ENCODE data around the gene ST3GAL3.

The ST3GAL3 gene

GRCh38 chr1:43885279-43885801 is 178.0 kb downstream of the ST3GAL3 start:
- DNase-seq = no peak

DNA sequence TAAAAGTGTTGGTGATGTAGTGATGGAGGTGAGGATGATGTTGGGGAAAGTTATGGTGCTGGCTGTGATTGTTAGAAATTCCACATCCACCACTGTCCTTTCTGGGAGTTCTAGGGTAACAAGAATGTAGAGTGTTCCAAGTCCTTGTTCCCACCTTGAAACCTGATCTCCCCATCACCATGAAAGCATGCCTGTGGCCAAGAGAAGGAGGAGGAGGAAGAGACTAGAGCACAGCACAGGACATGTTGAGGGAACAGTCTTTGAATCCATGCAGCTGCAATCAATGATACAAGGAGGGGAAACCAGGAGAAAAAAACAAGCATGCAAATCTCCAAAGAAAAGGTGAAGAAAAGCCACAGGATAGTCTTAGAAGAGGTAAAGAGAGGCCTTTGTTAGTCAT is 180.4 kb downstream of the ST3GAL3 start:
- DNase-seq = no peak

GRCh38 chr1:43890815-43891214 is 183.5 kb downstream of the ST3GAL3 start:
- no peak for DNase-seq

DNA sequence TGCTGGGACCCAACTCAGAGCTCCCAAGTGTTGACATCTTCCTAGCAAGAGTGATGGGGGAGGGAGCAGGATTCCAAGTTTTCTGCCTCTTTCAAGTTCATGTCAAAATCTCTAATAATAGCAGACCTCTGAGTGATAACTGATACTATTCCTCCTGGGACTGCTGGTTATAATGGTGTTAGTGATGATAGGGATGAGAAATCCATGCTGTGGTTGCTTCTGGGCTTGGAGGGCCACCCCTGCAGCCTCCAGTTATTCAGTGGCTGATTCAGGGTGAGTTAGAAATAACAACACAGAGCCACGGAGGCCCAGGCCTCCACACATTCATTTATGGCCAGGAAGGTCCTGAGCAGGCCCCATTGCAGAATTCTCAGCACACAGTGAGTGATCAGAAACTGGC is 185.7 kb downstream of the ST3GAL3 start:
- no peak for DNase-seq

DNA sequence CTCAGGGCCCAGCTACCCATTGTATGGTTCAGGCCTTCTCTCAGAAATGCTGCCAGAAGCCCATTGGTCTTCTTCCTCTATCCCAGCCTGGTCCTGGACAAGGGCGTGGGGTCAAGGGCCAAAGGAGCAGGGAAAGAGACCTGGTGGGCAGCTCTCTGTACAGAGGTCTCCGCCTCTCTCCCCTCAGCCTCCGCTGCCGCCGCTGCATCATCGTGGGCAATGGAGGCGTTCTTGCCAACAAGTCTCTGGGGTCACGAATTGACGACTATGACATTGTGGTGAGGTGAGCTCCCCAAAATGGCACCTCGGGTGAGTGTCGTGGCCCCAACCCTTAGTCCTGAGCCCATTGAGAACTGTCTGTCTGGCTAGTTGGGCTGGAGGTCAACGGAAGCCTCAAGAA is 191.6 kb downstream of the ST3GAL3 start:
- no peak for DNase-seq

DNA sequence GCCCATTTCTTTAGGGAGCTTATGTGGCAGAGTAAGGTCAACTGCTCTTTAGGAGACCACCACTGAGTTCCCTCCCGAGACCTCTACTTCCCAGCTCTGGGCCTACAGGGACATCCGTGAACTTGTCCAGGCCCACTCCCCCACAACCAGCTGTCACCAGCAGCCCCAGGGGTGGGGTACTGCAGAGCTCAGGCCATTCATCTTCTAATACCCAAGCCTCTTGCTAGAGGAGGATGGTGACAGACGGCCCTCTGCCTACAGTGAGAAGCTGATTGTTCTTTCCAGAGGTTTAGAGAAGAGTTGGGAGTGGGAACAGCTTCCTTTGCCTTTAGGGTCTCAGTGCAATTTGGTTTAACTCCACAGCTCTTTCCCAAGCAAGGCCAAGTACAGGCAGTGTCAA is 193.1 kb downstream of the ST3GAL3 start:
- no peak for DNase-seq

DNA sequence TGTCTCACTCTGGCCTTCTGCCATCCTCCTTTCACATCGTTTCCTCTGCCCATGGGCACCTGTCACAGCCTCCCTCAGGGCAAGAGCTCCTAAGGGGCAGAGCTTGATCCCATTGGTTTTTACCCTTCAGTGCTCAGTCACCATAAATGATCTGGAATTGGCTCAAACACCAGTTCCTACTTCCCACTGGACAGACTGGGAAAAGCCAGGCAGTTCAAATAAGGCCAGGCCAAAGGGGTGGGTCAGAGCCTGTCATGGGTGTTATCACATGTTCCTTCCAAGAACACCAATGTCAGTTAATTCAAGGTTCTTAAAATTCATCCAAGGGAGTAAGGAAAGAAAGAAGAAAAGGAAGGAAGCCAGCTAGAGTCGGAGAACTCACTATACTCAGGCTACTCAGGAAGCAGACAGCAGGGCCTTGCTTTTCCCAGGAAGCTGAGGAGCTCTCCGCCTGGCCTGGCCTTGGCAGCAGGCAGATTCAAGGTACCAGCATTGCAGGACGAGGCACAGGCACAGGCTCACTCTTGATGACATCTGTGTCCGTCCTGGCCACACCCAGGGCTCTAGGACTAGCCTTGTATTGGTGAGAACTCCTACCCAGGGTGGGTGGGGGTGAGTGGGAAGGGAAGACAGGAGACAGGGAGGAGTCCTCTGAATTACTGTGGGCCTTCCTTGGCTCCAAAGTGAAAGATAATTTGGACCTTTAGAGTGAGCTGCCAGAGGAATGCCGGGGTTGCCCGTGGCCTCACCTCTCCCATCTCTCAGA is 194.0 kb downstream of the ST3GAL3 start:
- DNase-seq = no peak

- DNase-seq = no peak
Observed at GRCh38 chr1:43902058-43902831, 194.9 kb downstream of the ST3GAL3 start.

DNA sequence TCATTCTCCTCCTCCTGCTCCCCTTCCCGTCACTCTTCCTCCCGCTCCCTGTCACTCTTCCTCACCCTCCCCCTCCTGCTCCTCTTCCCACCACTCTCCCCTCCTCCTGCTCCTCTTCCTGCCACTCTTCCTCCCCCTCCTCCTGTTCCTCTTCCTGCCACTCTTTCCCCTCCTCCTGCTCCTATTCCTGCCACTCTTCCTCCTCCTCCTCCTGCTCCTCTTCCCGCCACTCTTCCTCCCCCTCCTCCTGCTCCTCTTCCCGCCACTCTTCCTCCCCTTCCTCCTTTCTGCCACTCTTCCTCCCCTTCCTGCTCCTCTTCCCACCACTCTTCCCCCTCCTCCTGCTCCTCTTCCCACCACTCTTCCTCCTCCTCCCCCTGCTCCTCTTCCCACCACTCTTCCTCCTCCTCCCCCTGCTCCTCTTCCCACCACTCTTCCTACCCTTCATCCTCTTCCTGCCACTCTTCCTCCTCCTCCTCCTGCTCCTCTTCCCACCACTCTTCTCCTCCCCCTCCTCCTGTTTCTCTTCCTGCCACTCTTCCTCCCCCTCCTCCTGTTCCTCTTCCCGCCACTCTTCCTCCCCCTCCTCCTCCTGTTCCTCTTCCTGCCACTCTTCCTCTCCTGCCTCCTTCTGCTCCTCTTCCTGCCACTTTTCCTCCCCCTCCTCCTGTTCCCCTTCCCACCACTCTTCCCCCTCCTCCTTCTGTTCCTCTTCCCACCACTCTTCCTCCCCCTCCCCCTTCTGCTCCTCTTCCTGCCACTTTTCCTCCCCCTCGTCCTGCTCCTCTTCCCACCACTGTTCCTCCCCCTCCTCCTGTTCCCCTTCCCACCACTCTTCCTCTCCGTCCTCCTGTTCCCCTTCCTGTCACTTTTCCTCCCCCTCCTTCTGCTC is 197.6 kb downstream of the ST3GAL3 start:
- no peak for DNase-seq

DNA sequence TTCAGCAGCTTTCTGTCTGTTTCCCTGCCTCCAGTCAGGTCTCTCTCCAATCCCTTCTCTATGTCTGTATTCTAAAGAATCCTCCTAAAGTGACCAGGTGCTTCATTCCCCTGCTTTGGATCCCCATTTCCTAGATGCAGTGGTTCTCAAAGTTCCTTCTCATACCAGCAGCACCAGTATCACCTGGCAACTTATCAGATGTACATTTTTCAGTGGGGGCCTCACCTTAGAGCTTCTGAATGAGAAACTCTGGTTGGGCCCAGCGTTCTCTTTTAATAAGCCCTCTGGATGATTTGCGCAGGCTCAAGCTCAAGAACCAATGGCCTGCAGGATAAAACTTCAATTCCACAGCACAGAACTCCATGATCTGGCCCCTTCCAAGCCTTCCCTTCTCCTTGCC is 200.9 kb downstream of the ST3GAL3 start:
- no peak for DNase-seq

GRCh38 chr1:43908858-43909257 is 201.5 kb downstream of the ST3GAL3 start:
- DNase-seq = no peak

DNA sequence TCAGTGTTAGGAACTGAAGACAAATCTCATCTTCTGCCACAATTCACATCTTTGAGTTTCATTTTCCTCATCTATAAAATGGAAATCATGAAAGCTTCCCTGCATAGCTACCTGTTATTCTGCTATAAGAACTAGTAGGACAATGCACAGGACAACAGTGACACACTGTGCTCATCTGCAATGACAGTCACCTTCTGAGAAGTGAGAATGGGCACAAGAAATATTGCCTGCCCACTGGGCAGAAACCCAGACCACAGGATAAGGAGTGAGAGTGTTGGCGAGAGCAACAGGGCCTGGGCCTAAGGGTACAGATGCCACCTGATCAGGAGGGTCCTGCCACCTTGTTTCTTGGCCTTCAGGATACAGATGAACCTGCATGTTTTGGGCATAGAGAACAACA is 203.0 kb downstream of the ST3GAL3 start:
- DNase-seq = no peak

GRCh38 chr1:43912607-43913006 is 205.3 kb downstream of the ST3GAL3 start:
- DNase-seq = no peak

GRCh38 chr1:43913051-43913501 is 205.7 kb downstream of the ST3GAL3 start:
- no peak for DNase-seq

DNA sequence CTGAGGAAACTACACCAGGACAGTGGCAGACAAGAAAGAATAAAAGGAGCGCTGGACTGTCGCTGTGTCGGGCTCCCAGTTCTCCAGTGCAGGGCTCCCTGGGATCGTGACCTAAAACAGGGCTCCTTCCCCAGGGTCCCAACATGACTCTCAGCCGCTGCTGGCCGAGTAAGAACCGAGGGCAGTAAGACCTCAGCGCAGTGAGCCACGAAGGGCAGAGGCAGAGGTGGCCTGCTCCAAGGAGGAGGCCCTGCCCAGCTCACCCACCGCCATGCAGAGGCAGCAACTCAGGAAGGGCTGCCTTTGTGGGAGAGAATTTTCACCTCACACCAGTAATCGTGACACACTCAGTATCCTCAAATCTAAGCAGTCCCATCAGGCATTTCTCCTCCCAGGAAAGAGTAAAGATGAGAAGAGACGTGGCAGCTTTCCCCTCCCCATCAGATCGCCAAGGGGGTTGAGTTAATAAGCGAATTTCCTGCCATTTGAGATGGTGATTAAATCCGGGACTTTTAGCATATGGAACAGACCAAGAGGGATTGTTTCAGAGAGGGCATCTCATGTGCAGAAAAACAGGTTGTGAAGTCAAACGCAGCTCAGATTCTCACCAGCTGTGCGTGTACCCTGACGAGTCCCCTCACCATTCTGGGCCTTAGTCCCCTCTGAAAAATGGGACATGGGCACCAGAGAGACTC is 206.5 kb downstream of the ST3GAL3 start:
- DNase-seq = no peak

- DNase-seq = no peak
Observed at GRCh38 chr1:43914576-43915525, 207.5 kb downstream of the ST3GAL3 start.

DNA sequence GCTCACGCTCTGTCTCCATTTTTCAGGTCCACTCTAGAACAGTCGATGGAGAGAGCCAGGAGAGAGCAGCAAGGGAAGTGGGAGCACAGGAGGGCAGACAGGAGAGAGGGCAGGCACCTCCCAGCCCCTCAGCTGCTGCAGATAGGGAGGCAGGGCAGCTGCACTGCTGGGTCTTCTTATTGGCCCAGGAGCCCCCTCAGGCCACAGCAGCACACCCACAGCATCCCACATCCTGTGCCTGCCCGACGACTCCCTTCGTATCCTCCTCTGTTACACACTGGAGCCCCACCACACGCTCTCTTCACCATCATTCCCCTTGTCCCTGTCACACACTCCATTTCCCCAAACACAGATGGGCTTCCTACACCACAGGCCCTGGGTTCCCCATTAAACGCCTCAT is 212.6 kb downstream of the ST3GAL3 start:
- DNase-seq = no peak

GRCh38 chr1:43921022-43921421 is 213.7 kb downstream of the ST3GAL3 start:
- no peak for DNase-seq

DNA sequence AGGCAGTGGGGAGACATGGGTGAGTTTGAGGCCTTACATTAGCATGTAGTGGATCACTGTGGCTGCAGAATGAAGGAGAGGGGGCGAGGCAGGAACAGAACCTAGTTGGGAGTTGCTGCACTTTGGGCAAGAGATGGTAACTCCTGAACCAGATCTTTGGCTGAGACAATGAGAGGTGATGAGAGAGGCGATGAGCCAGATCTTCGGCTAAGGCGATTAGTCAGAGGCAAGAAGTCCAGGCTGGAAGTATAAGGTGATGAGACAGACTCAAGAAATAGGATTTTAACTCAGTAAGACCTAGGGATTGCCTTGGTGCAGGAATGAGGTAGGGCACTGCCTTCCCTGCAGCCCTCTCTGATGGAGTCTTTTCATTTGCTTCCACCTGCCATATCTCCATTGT is 217.2 kb downstream of the ST3GAL3 start:
- no peak for DNase-seq

- DNase-seq = no peak
Observed at GRCh38 chr1:43925846-43926245, 218.5 kb downstream of the ST3GAL3 start.

Data from NK-92 treated with Interleukin-12 subunit alpha and Interleukin-12 subunit beta, amount 100 ng/mL, for 24 hours (cell line).